Skeletal muscle satellite cell (primary cell): ENCODE data around the gene CREB5.

Experiments
- H3K27me3 ChIP-seq: 2 replicates; pipeline ENCODE4 v1.7.0; 2013; ENCODE audit warnings: low read length; ENCODE audit not compliant: control insufficient read depth, insufficient read depth
- H3K36me3 ChIP-seq: 2 replicates; pipeline ENCODE4 v1.7.0; 2013; ENCODE audit warnings: mild to moderate bottlenecking, control low read depth, low read length; ENCODE audit not compliant: insufficient read depth
- H3K4me1 ChIP-seq: 2 replicates; pipeline ENCODE4 v1.7.0; 2013; ENCODE audit warnings: low read length; ENCODE audit not compliant: control insufficient read depth, insufficient read depth
- H3K4me2 ChIP-seq: 2 replicates; pipeline ENCODE4 v1.7.0; 2013; ENCODE audit warnings: mild to moderate bottlenecking, low read length
- H3K4me3 ChIP-seq: 2 replicates; pipeline ENCODE4 v1.7.0; 2013; ENCODE audit warnings: low read length
- H3K9ac ChIP-seq: 2 replicates; pipeline ENCODE4 v1.7.0; 2013; ENCODE audit warnings: mild to moderate bottlenecking, low read depth, low read length, moderate library complexity
- H3K9me3 ChIP-seq: replicated peaks from 2 replicates; pipeline ENCODE4 v1.7.0; 2013; ENCODE audit warnings: mild to moderate bottlenecking, control low read depth, low read length

CREB5 gene

GRCh38 chr7:28862595-28863272, 450.4 kb downstream of the CREB5 start:
- H3K4me2 ChIP-seq: no peak overlapping the region
- H3K9ac ChIP-seq: no peak overlapping the region
- peaks cover 12% of the 10 kb centered on the region for H3K4me1 ChIP-seq
- H3K36me3 ChIP-seq: no peaks in the 10 kb centered on the region
- H3K9me3 ChIP-seq: no peaks in the 10 kb centered on the region
- no peaks in the 10 kb centered on the region for H3K27me3 ChIP-seq
- no peak overlapping the region for H3K4me3 ChIP-seq

GRCh38 chr7:28865601-28866144, 453.4 kb downstream of the CREB5 start:
- no peaks in the 10 kb centered on the region for H3K9me3 ChIP-seq
- no peaks in the 10 kb centered on the region for H3K27me3 ChIP-seq
- no peak overlapping the region for H3K9ac ChIP-seq
- H3K4me1 ChIP-seq: peaks cover 3% of the 10 kb centered on the region
- H3K4me3 ChIP-seq: no peak overlapping the region
- no peak overlapping the region for H3K4me2 ChIP-seq
- no peaks in the 10 kb centered on the region for H3K36me3 ChIP-seq

DNA sequence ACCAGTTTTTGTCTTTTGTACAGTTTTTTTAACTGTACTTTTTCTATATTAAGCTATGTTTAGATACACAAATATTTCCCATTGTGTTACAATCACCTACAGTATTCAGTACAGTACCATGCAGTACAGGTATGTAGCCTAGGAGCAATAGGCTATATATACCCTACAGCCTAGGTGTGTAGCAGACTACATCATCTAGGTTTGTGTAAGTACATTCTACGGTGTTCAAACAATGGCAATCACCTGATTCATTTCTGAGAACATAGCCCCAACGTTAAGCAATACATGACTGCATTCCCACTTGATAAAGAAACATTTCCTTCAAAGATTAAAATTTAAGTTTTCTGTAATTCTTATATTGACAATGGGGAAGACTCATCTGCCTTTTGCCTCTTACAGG, 456.4 kb downstream of the CREB5 start:
- Histone ChIP-seq H3K4me2 (no peak overlapping the region), H3K9ac (no peak overlapping the region), H3K4me3 (no peak overlapping the region), H3K4me1 (peaks cover 3% of the 10 kb centered on the region), H3K36me3 (no peaks in the 10 kb centered on the region), H3K9me3 (no peaks in the 10 kb centered on the region), H3K27me3 (no peaks in the 10 kb centered on the region)

- Histone ChIP-seq H3K4me2 (no peak overlapping the region), H3K27me3 (no peaks in the 10 kb centered on the region), H3K9ac (no peak overlapping the region), H3K9me3 (no peaks in the 10 kb centered on the region), H3K4me1 (no peaks in the 10 kb centered on the region), H3K36me3 (no peaks in the 10 kb centered on the region), H3K4me3 (no peak overlapping the region)
Observed at GRCh38 chr7:28871077-28871476, 458.8 kb downstream of the CREB5 start.

- H3K36me3 ChIP-seq: no peaks in the 10 kb centered on the region
- H3K9ac ChIP-seq: no peak overlapping the region
- H3K4me2 ChIP-seq: no peak overlapping the region
- no peak overlapping the region for H3K4me3 ChIP-seq
- no peaks in the 10 kb centered on the region for H3K4me1 ChIP-seq
- no peaks in the 10 kb centered on the region for H3K9me3 ChIP-seq
- no peaks in the 10 kb centered on the region for H3K27me3 ChIP-seq
Observed at GRCh38 chr7:28871631-28872030, 459.3 kb downstream of the CREB5 start.

DNA sequence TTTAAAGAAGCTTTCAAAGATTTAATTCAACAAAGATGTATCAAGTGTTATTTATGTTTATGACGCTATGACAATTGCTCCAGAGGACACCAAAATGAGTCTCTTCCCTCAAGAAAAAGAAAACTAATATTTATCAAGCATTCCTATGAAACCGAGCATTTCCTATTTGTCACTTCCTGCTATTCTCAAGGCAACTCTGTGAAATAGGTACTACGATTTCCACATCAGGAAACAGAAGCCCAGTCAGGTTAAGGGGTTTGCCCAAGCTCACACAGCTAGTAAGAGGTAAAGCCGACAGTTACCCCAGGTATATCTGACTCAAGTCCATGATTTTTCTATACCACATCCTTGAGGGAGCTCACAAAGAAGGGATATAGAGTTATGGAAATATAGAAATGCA, 459.9 kb downstream of the CREB5 start:
- no peak overlapping the region for H3K9ac ChIP-seq
- no peaks in the 10 kb centered on the region for H3K4me1 ChIP-seq
- H3K36me3 ChIP-seq: no peaks in the 10 kb centered on the region
- H3K9me3 ChIP-seq: no peaks in the 10 kb centered on the region
- no peaks in the 10 kb centered on the region for H3K27me3 ChIP-seq
- no peak overlapping the region for H3K4me3 ChIP-seq
- H3K4me2 ChIP-seq: no peak overlapping the region

DNA sequence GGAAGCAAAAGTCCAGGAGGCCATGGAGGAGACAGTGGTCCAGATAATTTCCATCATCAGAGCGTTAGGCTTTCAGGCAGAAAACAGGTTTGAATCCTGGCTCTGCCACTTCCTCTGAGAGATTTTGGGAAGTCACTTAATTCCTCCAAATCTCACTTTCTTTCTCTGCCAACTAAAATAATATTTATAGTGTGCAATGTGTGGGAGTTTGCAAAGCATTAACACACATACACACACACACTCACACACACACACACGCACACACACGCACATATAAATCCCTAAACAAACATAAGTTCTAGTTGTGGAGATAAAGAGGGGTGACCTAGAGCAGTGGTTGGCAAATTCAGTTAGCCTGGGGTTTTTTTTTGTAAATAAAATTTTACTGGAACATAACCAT, 461.0 kb downstream of the CREB5 start:
- no peak overlapping the region for H3K4me3 ChIP-seq
- H3K4me2 ChIP-seq: no peak overlapping the region
- no peaks in the 10 kb centered on the region for H3K36me3 ChIP-seq
- no peaks in the 10 kb centered on the region for H3K9me3 ChIP-seq
- no peak overlapping the region for H3K9ac ChIP-seq
- H3K4me1 ChIP-seq: no peaks in the 10 kb centered on the region
- no peaks in the 10 kb centered on the region for H3K27me3 ChIP-seq

- Histone ChIP-seq H3K4me2 (no peak overlapping the region), H3K27me3 (no peaks in the 10 kb centered on the region), H3K4me1 (no peaks in the 10 kb centered on the region), H3K9ac (no peak overlapping the region), H3K36me3 (no peaks in the 10 kb centered on the region), H3K9me3 (no peaks in the 10 kb centered on the region), H3K4me3 (no peak overlapping the region)
Observed at GRCh38 chr7:28874001-28874400, 461.7 kb downstream of the CREB5 start.
